Kidney (tissue), 14 donors: ENCODE results near the gene GPR61. TPM values are rescaled to one million over a fixed set of nuclear protein-coding genes. Genes with fewer than 3 reads are reported as not detected.

Experiments used
- DNase-seq, 5 donors: peaks; one replicate each; pipeline ENCODE4 v3.0.0-alpha.2; 2013 to 2020
- FAIRE-seq: peaks from 2 replicates; lab custom pipeline; 2012; peaks lifted over from hg19 to GRCh38; lab: Jason Lieb, UNC
- H3K27ac ChIP-seq, 2 donors: one replicate each; pipeline ENCODE4 v1.7.0; 2013; ENCODE audit warnings: low read depth in 2 of 2, low read length in 2 of 2, inconsistent platforms in 1 of 2
- H3K27me3 ChIP-seq: one replicate; pipeline ENCODE4 v1.7.1; 2013; ENCODE audit warnings: low read length, inconsistent platforms; ENCODE audit not compliant: control insufficient read depth, insufficient read depth
- H3K36me3 ChIP-seq, 3 donors: one replicate each; pipeline versions ENCODE4 v1.7.0 to v1.7.1; 2013; ENCODE audit warnings: low read length in 3 of 3, control low read depth in 1 of 3, inconsistent platforms in 1 of 3; ENCODE audit not compliant: insufficient read depth in 3 of 3, control insufficient read depth in 2 of 3
- H3K4me1 ChIP-seq, 3 donors: one replicate each; pipeline versions ENCODE4 v1.7.0 to v1.7.1; 2013; ENCODE audit warnings: low read length in 3 of 3, inconsistent platforms in 1 of 3, low read depth in 1 of 3; ENCODE audit not compliant: control insufficient read depth in 2 of 3, insufficient read depth in 2 of 3
- H3K4me3 ChIP-seq, 3 donors: one replicate each; pipeline versions ENCODE4 v1.7.0 to v1.8.1; 2013; ENCODE audit warnings: low read length in 3 of 3, control low read depth in 1 of 3, inconsistent platforms in 1 of 3
- H3K9ac ChIP-seq, 3 donors: one replicate each; pipeline versions ENCODE4 v1.7.0 to v1.7.1; 2013; ENCODE audit warnings: low read length in 3 of 3, control low read depth in 1 of 3, inconsistent platforms in 1 of 3
- H3K9me3 ChIP-seq, 3 donors: one replicate each; pipeline versions ENCODE4 v1.7.0 to v1.7.1; 2013; ENCODE audit warnings: low read length in 3 of 3, control low read depth in 1 of 3, inconsistent platforms in 1 of 3; ENCODE audit not compliant: control insufficient read depth in 2 of 3, insufficient read depth in 1 of 3
- intact Hi-C: fragments of 100-400 bp; cut with DNase I; formaldehyde crosslinking; loops from one replicate; pipeline ENCODE4 v1.11.1; 2022
- polyA plus RNA-seq: library from polyadenylated mRNA; stranded (reverse); fragments of 350-450 nt; fragmentation: Illumina TruSeq; extraction: RNeasy Lipid Tissue Mini Kit (QIAGEN cat#74804); gene quantifications from one replicate; pipeline ENCODE4 v1.2.3, GENCODE V29; 2014; ENCODE audit warnings: low read depth, low replicate concordance; ENCODE audit not compliant: insufficient read depth
- total RNA-seq: library from RNA; stranded (reverse); fragmentation: NEBNext Ultra II Directional; extraction: Animal tissue kit (Norgen Biotek cat#: 25700); gene quantifications from one replicate; pipeline ENCODE4 v1.2.1, GENCODE V29; 2021
- TF ChIP-seq, protein P1 (sequence below): IDR thresholded peaks from 3 replicates; pipeline ENCODE4 v1.5.1; 2012; ENCODE audit warnings: mild to moderate bottlenecking, moderate library complexity, borderline replicate concordance; ENCODE audit not compliant: insufficient read depth; ENCODE audit errors: extremely low read depth
- donor health status: control.
- donor health status: control.
- donor health status: control.
- donor health status: control.
- donor health status: control.
- donor health status: DM: yes; HTN: yes; CAD: no.
- donor health status: Normal renal cell carcinoma (clear cell type).

The GPR61 gene
- total and polyA plus RNA-seq, 2 donors from 2014 or later: not detected

DNA sequence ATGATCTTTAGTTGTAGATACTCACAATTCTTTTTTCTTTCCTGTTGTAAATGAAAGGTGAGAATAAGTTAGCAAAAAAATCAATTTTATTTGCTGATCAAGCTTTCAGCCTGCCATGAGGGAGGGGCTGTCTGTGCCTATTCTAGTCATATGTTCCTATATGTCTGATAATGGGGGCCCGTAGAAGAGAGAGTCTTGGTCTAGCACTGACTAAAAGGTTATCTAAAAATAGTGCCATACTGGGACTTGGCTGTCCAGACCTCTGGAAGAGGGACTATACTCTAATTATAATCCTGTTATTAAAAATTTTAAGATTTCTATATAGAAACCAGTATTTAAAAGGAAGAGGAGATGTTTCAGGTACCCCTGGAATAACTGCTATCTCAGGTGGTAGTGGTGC, 27.3 kb downstream of the GPR61 start:
- intact Hi-C loops: no loop called here
- H3K9me3 ChIP-seq: no peaks in the 10 kb centered on the region
- no peaks in the 10 kb centered on the region for H3K27me3 ChIP-seq
- TF ChIP-seq, protein P1, sequence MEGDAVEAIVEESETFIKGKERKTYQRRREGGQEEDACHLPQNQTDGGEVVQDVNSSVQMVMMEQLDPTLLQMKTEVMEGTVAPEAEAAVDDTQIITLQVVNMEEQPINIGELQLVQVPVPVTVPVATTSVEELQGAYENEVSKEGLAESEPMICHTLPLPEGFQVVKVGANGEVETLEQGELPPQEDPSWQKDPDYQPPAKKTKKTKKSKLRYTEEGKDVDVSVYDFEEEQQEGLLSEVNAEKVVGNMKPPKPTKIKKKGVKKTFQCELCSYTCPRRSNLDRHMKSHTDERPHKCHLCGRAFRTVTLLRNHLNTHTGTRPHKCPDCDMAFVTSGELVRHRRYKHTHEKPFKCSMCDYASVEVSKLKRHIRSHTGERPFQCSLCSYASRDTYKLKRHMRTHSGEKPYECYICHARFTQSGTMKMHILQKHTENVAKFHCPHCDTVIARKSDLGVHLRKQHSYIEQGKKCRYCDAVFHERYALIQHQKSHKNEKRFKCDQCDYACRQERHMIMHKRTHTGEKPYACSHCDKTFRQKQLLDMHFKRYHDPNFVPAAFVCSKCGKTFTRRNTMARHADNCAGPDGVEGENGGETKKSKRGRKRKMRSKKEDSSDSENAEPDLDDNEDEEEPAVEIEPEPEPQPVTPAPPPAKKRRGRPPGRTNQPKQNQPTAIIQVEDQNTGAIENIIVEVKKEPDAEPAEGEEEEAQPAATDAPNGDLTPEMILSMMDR: no peak
- H3K4me1 ChIP-seq: peaks cover 2 to 16% (median 14%) of the 10 kb centered on the region in 3 donors
- DNase-seq: no peak
- no peak for FAIRE-seq
- no peak overlapping the region for H3K9ac ChIP-seq
- H3K27ac ChIP-seq: no peak overlapping the region
- H3K36me3 ChIP-seq: no peaks in the 10 kb centered on the region
- H3K4me3 ChIP-seq: no peak overlapping the region

DNA sequence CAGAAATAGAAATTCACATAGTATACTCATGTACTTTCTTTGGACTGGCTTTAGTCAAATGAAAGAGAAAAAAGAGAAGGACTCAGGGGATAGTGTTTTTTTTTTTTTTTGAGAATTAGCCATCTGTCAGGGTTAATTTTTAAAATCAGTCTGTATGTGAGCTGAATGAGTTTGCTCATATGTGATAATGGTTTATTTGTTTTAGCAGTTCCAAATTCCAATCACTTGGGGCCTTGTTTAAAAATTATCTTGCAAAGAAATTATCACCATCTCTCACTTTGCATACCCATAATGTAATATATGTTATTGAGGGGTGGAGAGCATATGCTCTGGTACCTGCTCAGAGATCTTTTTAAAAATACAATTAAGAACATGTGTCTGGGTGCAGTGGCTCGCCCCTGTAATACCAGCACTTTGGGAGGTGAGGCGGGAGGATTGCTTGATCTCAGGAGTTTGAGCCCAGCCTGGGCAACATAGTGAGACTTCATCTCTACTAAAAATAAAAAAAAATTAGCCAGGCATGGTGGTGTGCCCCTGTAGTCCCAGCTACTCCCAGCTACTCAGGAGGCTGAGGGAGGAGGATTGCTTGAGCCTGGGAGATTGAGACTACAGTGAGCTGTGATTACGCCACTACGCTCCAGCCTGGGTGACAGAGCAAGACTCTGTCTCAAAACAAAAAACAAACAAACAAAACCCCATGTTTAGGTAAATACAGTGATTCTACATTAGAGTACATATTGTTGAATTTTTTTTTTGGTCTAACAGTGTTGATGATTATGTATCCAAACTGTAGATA, 28.4 kb downstream of the GPR61 start:
- intact Hi-C loops: no loop called here
- FAIRE-seq (no peak), DNase-seq (no peak)
- no peak overlapping the region for H3K4me3 ChIP-seq
- TF ChIP-seq, protein P1: no peak
- no peaks in the 10 kb centered on the region for H3K36me3 ChIP-seq
- H3K9ac ChIP-seq: no peak overlapping the region
- no peaks in the 10 kb centered on the region for H3K9me3 ChIP-seq
- no peak overlapping the region for H3K27ac ChIP-seq
- H3K27me3 ChIP-seq: no peaks in the 10 kb centered on the region
- peaks cover 2 to 13% (median 12%) of the 10 kb centered on the region in 3 donors for H3K4me1 ChIP-seq

DNA sequence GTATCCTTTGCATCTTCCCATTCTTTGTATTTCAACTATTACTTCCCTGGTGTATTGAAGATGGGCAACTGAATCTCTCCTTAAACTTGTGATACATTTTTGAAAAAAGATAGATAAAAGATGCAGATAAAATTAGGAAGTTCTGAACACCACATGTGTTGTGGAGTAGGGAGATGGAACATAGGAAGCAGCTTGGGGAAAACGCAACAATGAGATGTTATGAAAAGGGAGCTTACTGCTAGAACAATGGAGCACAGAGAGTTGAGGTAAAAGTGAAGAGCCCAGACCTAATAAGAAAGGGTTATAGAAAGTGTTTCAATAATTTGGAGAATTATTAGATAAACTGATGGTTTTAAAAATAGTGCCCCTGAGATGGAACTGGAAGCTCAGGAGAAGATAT, 29.7 kb downstream of the GPR61 start:
- Histone ChIP-seq H3K4me1 (peaks cover 0 to 9% (median 6%) of the 10 kb centered on the region in 3 donors), H3K27ac (no peak overlapping the region)

More for the DNA sequence above, 29.7 kb downstream of the GPR61 start:
- H3K9me3 ChIP-seq: no peaks in the 10 kb centered on the region
- H3K9ac ChIP-seq: no peak overlapping the region
- H3K4me3 ChIP-seq: no peak overlapping the region
- no peak for FAIRE-seq
- H3K36me3 ChIP-seq: no peaks in the 10 kb centered on the region
- H3K27me3 ChIP-seq: no peaks in the 10 kb centered on the region
- TF ChIP-seq, protein P1: no peak
- intact Hi-C loops: no loop called here
- no peak for DNase-seq
